GM12865 (cell line): ENCODE measurements around the gene IRF2.

ENCODE experiments used
- DNase-seq: peaks from one replicate; pipeline ENCODE4 v3.0.0; 2010; ENCODE audit warnings: low read depth
- H3K4me3 ChIP-seq: 2 replicates; pipeline ENCODE4 v1.5.1; 2011; ENCODE audit warnings: mild to moderate bottlenecking, low read depth, low read length, control low read depth
- CTCF ChIP-seq: IDR thresholded peaks from 2 replicates; pipeline ENCODE4 v1.5.1; 2011; ENCODE audit warnings: low read length, control low read depth, low read depth, inconsistent platforms; ENCODE audit not compliant: insufficient read depth; ENCODE audit errors: missing control alignments

IRF2 gene

GRCh38 chr4:184447664-184448063 is 26.7 kb downstream of the IRF2 start:
- TF ChIP-seq CTCF, result no peak
- no peak for DNase-seq
- no peak overlapping the region for H3K4me3 ChIP-seq

GRCh38 chr4:184446132-184446658 is 28.2 kb downstream of the IRF2 start:
- no peak overlapping the region for H3K4me3 ChIP-seq
- TF ChIP-seq CTCF, result no peak
- no peak for DNase-seq

- DNase-seq, result peak; percentile 62
- no peak for TF ChIP-seq CTCF
- H3K4me3 ChIP-seq, result no peak overlapping the region
Observed at GRCh38 chr4:184444953-184445309, 29.4 kb downstream of the IRF2 start.

- no peak overlapping the region for H3K4me3 ChIP-seq
- no peak for TF ChIP-seq CTCF
- DNase-seq, result no peak
Observed at GRCh38 chr4:184444215-184444952, 30.0 kb downstream of the IRF2 start.

GRCh38 chr4:184443318-184443717 is 31.0 kb downstream of the IRF2 start:
- DNase-seq, result no peak
- TF ChIP-seq CTCF, result no peak
- H3K4me3 ChIP-seq, result no peak overlapping the region

GRCh38 chr4:184442314-184442635 is 32.1 kb downstream of the IRF2 start:
- no peak overlapping the region for H3K4me3 ChIP-seq
- no peak for TF ChIP-seq CTCF
- no peak for DNase-seq
